Neural cell (in vitro differentiated cells): ENCODE results near the gene S100A16.

Source experiments
- CTCF ChIP-seq: fragments of 450-650 bp; IDR thresholded peaks from 2 replicates; pipeline ENCODE4 v1.5.1; 2014; ENCODE audit warnings: antibody characterized with exemption, mild to moderate bottlenecking, moderate library complexity; ENCODE audit not compliant: poor library complexity, severe bottlenecking
- EP300 ChIP-seq: fragments of 450-650 bp; conservative IDR thresholded peaks from 2 replicates; pipeline ENCODE4 v1.6.1; 2014; ENCODE audit warnings: antibody characterized with exemption, mild to moderate bottlenecking, moderate library complexity; ENCODE audit not compliant: poor library complexity, severe bottlenecking
- EZH2 ChIP-seq: fragments of 200-600, 300-800 bp; shearing (Covaris generic), sonication (generic); IDR thresholded peaks from 2 replicates; pipeline ENCODE4 v1.6.1; 2014; ENCODE audit warnings: antibody characterized with exemption, low read length, borderline replicate concordance, mild to moderate bottlenecking; ENCODE audit not compliant: insufficient read depth, poor library complexity, severe bottlenecking
- RAD21 ChIP-seq: fragments of 450-650 bp; conservative IDR thresholded peaks from 2 replicates; pipeline ENCODE4 v1.6.1; 2014; ENCODE audit warnings: antibody characterized with exemption, mild to moderate bottlenecking, moderate library complexity

- no peak for TF ChIP-seq RAD21
- TF ChIP-seq CTCF, result no peak
- no peak for TF ChIP-seq EP300
- no peak for TF ChIP-seq EZH2
These were observed 42.1 kb downstream of the S100A16 start for GRCh38 chr1:153570874-153571273.
